Measurements from ENCODE around the gene POLL. TPM values are rescaled to one million over a fixed set of nuclear protein-coding genes. Genes with fewer than 3 reads are reported as not detected.

The POLL gene
- total and polyA plus RNA-seq, 10 of the 15 experiments (the other 5 are each of a cell fraction or from before 2014, with no cell fraction given) = 1.5 to 25.4 (median 13.8) TPM

DNA sequence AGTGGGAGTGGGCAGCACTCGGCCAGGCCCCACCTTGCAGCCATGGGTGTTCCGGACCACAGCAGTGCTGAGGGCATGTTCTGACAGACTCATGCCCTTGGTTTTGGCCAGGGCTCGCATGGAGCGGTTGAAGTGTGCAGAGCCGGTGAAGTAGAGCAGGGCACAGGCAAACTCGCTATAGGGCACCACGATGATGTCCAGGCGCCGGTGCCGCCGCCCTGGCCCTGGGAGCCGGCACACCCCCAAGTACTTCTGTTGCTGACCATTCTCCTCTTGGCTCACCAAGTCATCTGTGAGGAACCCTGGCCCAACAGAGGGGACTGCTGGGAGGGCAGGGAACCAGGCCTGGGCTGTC lies 8.6 kb downstream of the POLL start:
- Histone ChIP-seq H3K9ac (ENCODE audit: control insufficient read depth, insufficient read depth, low read length) (no peak overlapping the region), H3K27ac (ENCODE audit: control insufficient read depth, insufficient read depth) (no peak overlapping the region), H3K4me3 (no peak overlapping the region), H3K4me1 (ENCODE audit: control insufficient read depth, insufficient read depth, low read length) (no peaks in the 10 kb centered on the region), H4K20me1 (ENCODE audit: control insufficient read depth, insufficient read depth) (no peaks in the 10 kb centered on the region), H3K79me2 (ENCODE audit: control insufficient read depth, insufficient read depth, low read length) (no peaks in the 10 kb centered on the region), H2AFZ (ENCODE audit: control insufficient read depth, low read depth, low read length) (no peak overlapping the region), H3K9me3 (replicated peaks; ENCODE audit: control insufficient read depth, insufficient read depth, low read length) (no peaks in the 10 kb centered on the region), H3K36me3 (ENCODE audit: control insufficient read depth in 2 of 2, insufficient read depth in 2 of 2, low read length in 1 of 2) (peaks cover 2 to 3% of the 10 kb centered on the region in 2 experiments; a peak in 3 of 4 replicates), H3K27me3 (replicated peaks in 1 of 2; ENCODE audit: control insufficient read depth in 2 of 2, insufficient read depth in 2 of 2, low read length in 1 of 2) (no peaks in the 10 kb centered on the region), H3K4me2 (ENCODE audit: control insufficient read depth, insufficient read depth) (no peak overlapping the region)
- TF ChIP-seq POLR2AphosphoS5 (IDR thresholded peaks at IDR 0.05; ENCODE audit: low read length) (no peak), TBL1XR1 (IDR thresholded peaks at IDR 0.05; ENCODE audit: low read depth, low read length) (no peak), SMC3 (IDR thresholded peaks at IDR 0.05; ENCODE audit: borderline replicate concordance, low read length) (no peak)
- CTCF ChIA-PET = interaction anchor here (1.0 to 2.4 kb wide), 2 partner anchors 11 to 365 kb away, joined by 3 to 6 read pairs; no protein-coding TSS in a partner anchor
- no peak for FAIRE-seq
- POLR2A ChIA-PET = no interaction called here
- ATAC-seq = no peak
- RAD21 ChIA-PET (ENCODE audit: unreplicated experiment) = no interaction called here
- WGBS (ENCODE audit: insufficient coverage, insufficient replicate concordance, low lambda C conversion rate, missing lambda C conversion rate) = 98% methylated on average over 12 of the region's 12 CpGs
- no TSS peak for BruUV-seq (replicated peaks)
- SMC1A ChIA-PET (ENCODE audit: uncharacterized antibody, unreplicated experiment) = interaction anchor here (0.9 to 1.1 kb wide), 2 partner anchors 9 to 11 kb away, joined by 3 read pairs; no protein-coding TSS in a partner anchor
- in situ Hi-C loops (cut with MboI) = no loop called here
- DNase-seq (ENCODE audit: low read depth, low spot score) = no peak
- intact Hi-C loops (cut with micrococcal nuclease; ENCODE audit: unreplicated experiment) = no loop called here

GRCh38 chr10:101578803-101579515 lies 9.1 kb downstream of the POLL start:
- H3K4me1 ChIP-seq (ENCODE audit: control insufficient read depth, insufficient read depth, low read length) = no peaks in the 10 kb centered on the region
- no peak overlapping the region for H2AFZ ChIP-seq (ENCODE audit: control insufficient read depth, low read depth, low read length)
- ChIA-PET SMC1A (ENCODE audit: uncharacterized antibody, unreplicated experiment) (interaction anchor here (0.8 kb wide), 1 partner anchor 8 kb away, joined by 3 read pairs; no protein-coding TSS in a partner anchor), POLR2A (no interaction called here), RAD21 (ENCODE audit: unreplicated experiment) (no interaction called here), CTCF (interaction anchor here (1.1 kb wide), 1 partner anchor 43 kb away, joined by 3 read pairs; no protein-coding TSS in a partner anchor)
- in situ Hi-C loops (cut with MboI) = no loop called here
- H3K27ac ChIP-seq (ENCODE audit: control insufficient read depth, insufficient read depth) = no peak overlapping the region
- ATAC-seq = no peak
- intact Hi-C loops (cut with micrococcal nuclease; ENCODE audit: unreplicated experiment) = no loop called here
- no peaks in the 10 kb centered on the region for H3K27me3 ChIP-seq (replicated peaks in 1 of 2; ENCODE audit: control insufficient read depth in 2 of 2, insufficient read depth in 2 of 2, low read length in 1 of 2)
- DNase-seq (ENCODE audit: low read depth, low spot score) = no peak
- TF ChIP-seq, protein P1, sequence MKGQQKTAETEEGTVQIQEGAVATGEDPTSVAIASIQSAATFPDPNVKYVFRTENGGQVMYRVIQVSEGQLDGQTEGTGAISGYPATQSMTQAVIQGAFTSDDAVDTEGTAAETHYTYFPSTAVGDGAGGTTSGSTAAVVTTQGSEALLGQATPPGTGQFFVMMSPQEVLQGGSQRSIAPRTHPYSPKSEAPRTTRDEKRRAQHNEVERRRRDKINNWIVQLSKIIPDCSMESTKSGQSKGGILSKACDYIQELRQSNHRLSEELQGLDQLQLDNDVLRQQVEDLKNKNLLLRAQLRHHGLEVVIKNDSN (IDR thresholded peaks at IDR 0.05; ENCODE audit: borderline replicate concordance, extremely low read length, insufficient read depth, low read depth, low read length) = no peak
- 0 out of 2 replicates have a peak, but pooled peaks have one; percentile 14 for TF ChIP-seq POLR2A (IDR thresholded peaks at IDR 0.05; ENCODE audit: low read depth, low read length)
- 85% methylated on average over 13 of the region's 13 CpGs for WGBS (ENCODE audit: insufficient coverage, insufficient replicate concordance, low lambda C conversion rate, missing lambda C conversion rate)
- no TSS peak for BruUV-seq (replicated peaks)
- no peak for FAIRE-seq
- H3K4me3 ChIP-seq = no peak overlapping the region
- no peaks in the 10 kb centered on the region for H4K20me1 ChIP-seq (ENCODE audit: control insufficient read depth, insufficient read depth)
- H3K36me3 ChIP-seq (ENCODE audit: control insufficient read depth in 2 of 2, insufficient read depth in 2 of 2, low read length in 1 of 2) = peaks cover 2% of the 10 kb centered on the region in 2 experiments; a peak in 3 of 4 replicates
- no peaks in the 10 kb centered on the region for H3K9me3 ChIP-seq (replicated peaks; ENCODE audit: control insufficient read depth, insufficient read depth, low read length)
- H3K9ac ChIP-seq (ENCODE audit: control insufficient read depth, insufficient read depth, low read length) = no peak overlapping the region
- H3K79me2 ChIP-seq (ENCODE audit: control insufficient read depth, insufficient read depth, low read length) = no peaks in the 10 kb centered on the region
- H3K4me2 ChIP-seq (ENCODE audit: control insufficient read depth, insufficient read depth) = no peak overlapping the region

Measured in GM12878 (cell line).